DND-41 (cell line): Measurements from ENCODE around the gene ACSL3.

Experiments
- CTCF ChIP-seq: IDR thresholded peaks from 2 replicates; pipeline ENCODE4 v1.5.1; 2012; ENCODE audit warnings: borderline replicate concordance, low read length, moderate library complexity, mild to moderate bottlenecking; ENCODE audit not compliant: poor library complexity, severe bottlenecking; ENCODE audit errors: extremely low read depth
- EZH2 ChIP-seq: IDR thresholded peaks from 3 replicates; pipeline ENCODE4 v1.6.1; 2012; ENCODE audit warnings: borderline replicate concordance, low read depth, mild to moderate bottlenecking, moderate library complexity, low read length, inconsistent platforms; ENCODE audit not compliant: severe bottlenecking

GRCh38 chr2:222963641-222964040, 102.8 kb downstream of the ACSL3 start:
- TF ChIP-seq CTCF = no peak
- TF ChIP-seq EZH2 = no peak
